NCI-H345 treated with DMSO at 0.1 percent for 48 hours (cell line): ENCODE measurements around the gene CROCC.

Experiments
- DNase-seq: peaks from one replicate; lab custom pipeline; 2025; ENCODE audit not compliant: unreplicated experiment; lab: John Stamatoyannopoulos, UW

CROCC gene

GRCh38 chr1:16981269-16981849, 59.6 kb downstream of the CROCC start:
- no peak for DNase-seq

- DNase-seq = no peak
Measured at GRCh38 chr1:16982902-16983301, 61.2 kb downstream of the CROCC start.

DNA sequence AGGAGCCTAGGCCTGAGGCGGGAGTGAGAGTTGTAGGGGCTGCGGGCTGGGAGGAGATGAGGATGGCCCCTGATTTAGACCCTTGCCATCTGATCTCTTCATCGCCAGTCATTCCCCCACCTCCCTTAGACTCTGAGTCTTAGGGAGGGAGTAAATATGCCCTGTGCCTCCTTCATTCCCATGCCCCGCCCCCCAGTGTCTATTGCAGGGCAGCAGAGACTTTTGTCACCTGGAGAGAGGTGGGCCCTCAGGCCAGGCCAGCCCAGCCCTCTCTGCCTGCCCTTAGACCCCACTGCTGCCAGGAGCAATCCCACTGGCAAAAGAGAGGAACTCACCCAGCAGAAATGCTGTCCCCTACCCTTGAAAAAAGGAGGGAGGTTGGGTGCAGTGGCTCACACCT, 61.9 kb downstream of the CROCC start:
- DNase-seq = no peak

GRCh38 chr1:16984717-16985116, 63.0 kb downstream of the CROCC start:
- no peak for DNase-seq

DNA sequence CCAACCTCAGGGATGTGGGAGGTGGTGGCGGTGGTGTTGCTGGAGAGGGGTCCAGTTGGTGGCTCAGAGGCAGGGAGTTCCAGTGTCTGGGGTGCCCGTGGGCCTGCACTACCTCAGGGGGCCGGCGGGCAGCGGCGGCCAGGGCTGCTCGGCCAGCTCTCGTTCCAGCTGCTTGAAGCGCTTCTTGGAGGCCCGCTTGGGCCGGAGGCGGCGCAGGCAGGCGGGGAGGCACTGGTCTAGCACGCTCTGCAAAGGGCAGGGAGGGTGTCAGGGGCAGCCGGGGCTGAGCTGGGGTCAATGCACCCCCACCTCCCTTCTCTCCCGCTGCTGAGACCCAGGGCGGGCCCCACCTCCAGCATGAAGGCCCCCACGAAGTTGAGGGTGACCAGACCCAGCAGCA, 64.4 kb downstream of the CROCC start:
- no peak for DNase-seq

GRCh38 chr1:16986560-16986959, 64.8 kb downstream of the CROCC start:
- no peak for DNase-seq

- no peak for DNase-seq
Measured at GRCh38 chr1:16986962-16987361, 65.2 kb downstream of the CROCC start.

DNA sequence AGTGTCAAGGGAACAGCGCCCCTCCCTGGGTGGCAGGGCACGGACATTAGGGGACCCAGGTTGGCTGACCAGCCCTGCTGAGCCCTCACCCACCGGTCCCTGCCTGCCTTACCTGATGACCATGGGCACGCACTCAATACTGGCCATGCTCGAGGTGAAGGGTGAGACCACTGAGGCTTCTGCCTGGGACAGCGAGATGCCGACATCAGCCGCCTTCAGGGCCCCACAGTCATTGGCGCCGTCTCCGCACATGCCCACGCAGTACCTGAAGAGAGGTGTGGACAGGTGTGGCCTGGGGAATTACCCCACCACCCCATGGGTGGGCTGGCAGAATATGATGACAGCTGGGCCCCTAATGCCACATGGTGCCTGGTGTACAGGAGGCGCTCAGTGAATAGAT, 66.5 kb downstream of the CROCC start:
- DNase-seq = no peak

DNA sequence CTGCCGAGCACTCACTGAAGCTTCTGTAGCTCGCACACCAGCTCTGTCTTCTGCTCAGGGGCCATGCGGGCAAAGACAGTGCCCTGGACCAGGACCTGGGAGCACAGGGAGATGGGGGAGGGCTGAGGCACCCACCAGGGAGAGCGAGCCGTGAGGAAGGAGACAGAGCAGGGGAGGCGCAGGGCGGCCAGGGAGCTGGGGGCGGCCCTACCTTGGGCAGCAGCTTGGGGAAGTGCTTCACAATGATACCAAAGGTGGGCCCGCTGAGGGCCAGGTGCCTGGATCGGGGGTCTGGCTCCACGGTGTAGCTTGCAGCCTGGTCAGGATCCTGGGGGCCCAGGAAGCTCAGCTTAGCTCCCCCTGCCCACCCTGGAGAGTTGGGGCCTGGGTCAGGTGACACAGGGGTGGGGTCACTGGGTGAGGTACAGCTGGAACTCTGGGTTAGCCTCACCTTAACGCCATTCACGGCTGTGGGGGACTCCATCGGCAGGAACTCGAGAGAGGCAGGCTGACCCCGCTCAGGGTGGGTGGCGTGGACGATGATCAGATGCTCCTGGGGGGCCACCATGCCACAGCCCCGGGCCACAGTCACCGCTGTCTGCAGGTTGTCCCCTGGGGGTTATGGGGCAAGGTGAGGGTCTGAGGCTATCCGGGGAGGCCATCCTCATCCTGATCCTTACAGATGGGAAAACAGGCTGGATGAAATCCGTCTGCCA, 68.1 kb downstream of the CROCC start:
- no peak for DNase-seq

GRCh38 chr1:16991571-16991970, 69.8 kb downstream of the CROCC start:
- no peak for DNase-seq

DNA sequence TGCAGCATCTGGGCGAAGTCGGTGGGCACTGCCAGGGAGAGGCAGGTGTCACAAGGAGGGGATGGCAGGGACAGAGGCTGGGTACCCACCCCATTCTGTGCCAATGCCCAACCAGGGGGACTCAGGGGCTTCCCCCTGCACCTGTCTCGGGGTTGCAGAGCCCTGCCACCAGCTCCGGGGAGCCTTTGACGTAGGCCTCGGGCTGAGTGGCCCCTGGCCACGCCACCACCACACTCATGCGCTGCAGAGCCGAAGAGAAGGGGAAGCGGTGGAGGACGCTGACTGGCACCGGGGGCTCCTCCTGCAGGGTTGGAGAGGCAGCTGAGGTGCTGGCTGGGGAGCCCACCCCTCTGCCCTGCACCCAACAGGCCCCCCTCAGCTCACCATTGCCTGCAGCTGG, 70.4 kb downstream of the CROCC start:
- DNase-seq = no peak

- no peak for DNase-seq
Measured at GRCh38 chr1:16992675-16993074, 70.9 kb downstream of the CROCC start.

DNA sequence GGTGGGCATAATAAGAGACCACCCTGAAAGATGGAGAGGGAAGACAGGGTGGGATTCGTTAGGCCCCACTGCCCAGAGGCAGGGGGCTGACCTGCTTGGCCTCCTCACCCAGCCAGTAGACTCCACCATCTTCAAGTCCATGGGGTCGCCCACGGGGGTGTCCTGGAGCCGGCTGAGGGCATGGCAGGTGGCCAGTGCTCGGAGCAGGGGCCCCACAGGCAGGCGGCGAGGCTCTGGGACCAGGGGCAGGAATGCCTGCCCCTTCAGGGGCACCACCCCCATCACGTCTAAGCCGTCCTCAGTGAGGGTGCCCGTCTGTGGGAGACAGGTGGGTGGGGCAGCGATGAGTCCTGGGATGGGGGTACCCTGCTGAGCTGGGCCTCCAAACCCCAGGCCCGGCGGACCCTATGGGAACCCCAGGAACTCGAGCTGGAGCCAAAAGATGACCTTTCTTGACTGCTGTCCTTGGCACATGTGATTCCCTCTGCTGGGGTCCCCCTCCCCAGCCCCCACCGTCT, 71.8 kb downstream of the CROCC start:
- DNase-seq = no peak

DNA sequence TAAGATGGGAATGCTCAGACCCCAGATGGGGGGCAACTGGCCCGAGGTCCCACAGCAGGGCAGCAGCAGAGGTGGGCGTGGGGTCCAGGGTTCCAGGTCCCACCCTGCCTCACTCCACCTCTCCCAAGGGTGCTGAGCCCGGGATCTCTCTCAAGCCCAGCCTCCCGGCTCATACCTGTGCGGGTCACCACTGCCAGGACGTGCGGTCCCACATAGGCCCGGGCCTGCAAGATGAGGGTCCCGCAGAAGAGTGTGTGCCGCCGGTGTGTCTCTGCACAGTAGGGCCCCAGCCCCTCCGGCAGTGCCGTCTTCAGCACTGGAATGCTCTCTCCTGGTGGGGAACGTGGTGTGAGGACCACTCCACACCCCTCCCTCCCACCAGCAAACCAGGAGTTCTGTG, 75.1 kb downstream of the CROCC start:
- no peak for DNase-seq

DNA sequence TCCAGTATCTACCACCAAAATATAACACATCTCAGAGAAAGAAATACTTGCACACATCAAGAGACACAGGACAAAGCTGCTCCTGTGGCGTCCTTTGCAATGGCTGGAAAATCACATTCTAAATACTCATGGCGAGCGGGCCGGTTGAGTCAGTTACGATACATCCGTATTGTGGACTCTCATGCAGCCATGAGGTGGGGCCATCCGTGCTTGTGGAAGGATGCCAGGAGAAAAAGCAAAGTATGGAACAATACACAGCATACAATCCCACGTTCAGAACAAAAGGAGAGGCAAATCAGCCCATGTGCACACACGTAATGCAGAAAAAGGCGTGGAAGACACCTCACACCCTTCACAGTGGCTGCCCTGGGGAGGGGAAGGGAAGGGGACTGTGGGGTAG, 76.9 kb downstream of the CROCC start:
- no peak for DNase-seq

GRCh38 chr1:16999863-17000262, 78.1 kb downstream of the CROCC start:
- DNase-seq = no peak

GRCh38 chr1:17001760-17002523, 80.2 kb downstream of the CROCC start:
- no peak for DNase-seq

DNA sequence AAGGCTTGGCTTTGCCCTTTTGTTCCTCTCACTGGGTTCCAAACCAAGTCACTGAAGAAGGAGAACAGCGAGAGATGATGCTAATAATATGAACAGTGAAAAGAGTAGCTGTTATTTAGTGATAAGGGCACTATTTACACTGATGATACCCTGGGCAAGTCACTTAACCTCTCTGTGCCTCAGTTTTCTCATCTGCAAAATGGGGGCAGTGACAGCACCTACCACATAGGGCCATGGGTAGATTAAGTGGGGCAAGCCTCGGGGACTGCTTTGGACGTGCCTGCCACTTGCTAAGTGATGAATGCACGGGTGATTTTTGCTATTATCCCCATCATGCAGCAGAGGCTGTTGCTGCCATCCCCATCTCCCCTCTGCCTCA, 80.8 kb downstream of the CROCC start:
- no peak for DNase-seq

- no peak for DNase-seq
Measured at GRCh38 chr1:17004466-17005364, 83.0 kb downstream of the CROCC start.

DNA sequence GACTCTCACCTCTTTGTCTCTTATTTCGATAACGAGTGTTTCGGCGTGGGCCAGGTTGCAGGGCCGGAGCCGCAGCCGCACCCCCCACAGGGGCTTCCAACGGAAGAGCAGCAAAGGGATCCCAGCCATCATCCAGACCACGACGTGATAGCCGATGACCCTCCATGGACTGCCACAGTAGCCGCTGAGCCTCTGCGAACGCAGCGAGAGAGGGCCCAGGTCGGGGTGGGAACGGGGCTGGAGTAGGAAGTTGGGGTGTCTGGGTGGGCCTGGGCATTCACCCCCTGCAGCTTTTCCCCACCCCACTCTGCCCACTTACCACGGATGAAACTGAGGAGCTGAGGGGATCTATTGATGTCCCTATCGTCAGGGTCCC, 83.6 kb downstream of the CROCC start:
- DNase-seq = no peak

- no peak for DNase-seq
Measured at GRCh38 chr1:17007121-17007520, 85.4 kb downstream of the CROCC start.
